Esophagus (tissue), 2 donors: ENCODE measurements around the gene EMC1. TPM values are rescaled to one million over a fixed set of nuclear protein-coding genes. Genes with fewer than 3 reads are reported as not detected.
"Not testable (repeated sequence)": the region's sequence is repeated elsewhere in the genome, so short reads cannot be mapped to it uniquely, and the experiment has no call there.

Experiments
- H3K27ac ChIP-seq, 2 donors: one replicate each; pipeline ENCODE4 v1.5.1; 2013; ENCODE audit warnings: low read depth in 2 of 2, mild to moderate bottlenecking in 2 of 2, inconsistent platforms in 1 of 2, low read length in 1 of 2, moderate library complexity in 1 of 2
- H3K27me3 ChIP-seq, 2 donors: one replicate each; pipeline ENCODE4 v1.6.1; 2013; ENCODE audit warnings: low read length in 2 of 2, control low read depth in 1 of 2, mild to moderate bottlenecking in 1 of 2; ENCODE audit not compliant: insufficient read depth in 2 of 2, control insufficient read depth in 1 of 2
- H3K36me3 ChIP-seq, 2 donors: one replicate each; pipeline ENCODE4 v1.6.1; 2013; ENCODE audit warnings: low read length in 1 of 2; ENCODE audit not compliant: control insufficient read depth in 2 of 2, insufficient read depth in 2 of 2
- H3K4me1 ChIP-seq, 2 donors: one replicate each; pipeline ENCODE4 v1.6.1; 2013; ENCODE audit warnings: low read length in 1 of 2; ENCODE audit not compliant: control insufficient read depth in 2 of 2, insufficient read depth in 2 of 2
- H3K4me3 ChIP-seq, 2 donors: one replicate each; pipeline ENCODE4 v1.5.1; 2013; ENCODE audit warnings: low read length in 2 of 2, mild to moderate bottlenecking in 2 of 2, low read depth in 1 of 2, moderate library complexity in 1 of 2
- H3K9me3 ChIP-seq, 2 donors: one replicate each; pipeline ENCODE4 v1.6.1; 2013; ENCODE audit warnings: mild to moderate bottlenecking in 2 of 2, low read depth in 1 of 2, low read length in 1 of 2, moderate library complexity in 1 of 2; ENCODE audit not compliant: control insufficient read depth in 2 of 2, insufficient read depth in 1 of 2
- WGBS, 2 donors: extraction: QIAGEN DNeasy Blood & Tissue Kit; methylation state at CpG; one replicate each; pipeline ENCODE4 v1.1.7; 2013; 5-methylcytosine and 5-hydroxymethylcytosine counted together
- polyA plus RNA-seq, 2 donors: library from polyadenylated mRNA; stranded (reverse); fragments of 200-250 nt; gene quantifications; one replicate each; pipeline ENCODE4 v1.2.3, GENCODE V29; 2013
- donor health status: healthy with polysubstance abuse.
- donor health status: Bipolar disorder and iron deficiency.

The EMC1 gene
- polyA plus RNA-seq, 2 donors: 9.4 to 11.3 TPM

GRCh38 chr1:19240673-19241538 lies 10.4 kb downstream of the EMC1 start:
- peak overlapping the region in 1 of 2 donors; percentile 26 for H3K27ac ChIP-seq
- no peaks in the 10 kb centered on the region for H3K27me3 ChIP-seq
- H3K9me3 ChIP-seq: no peaks in the 10 kb centered on the region
- WGBS, 2 donors: 63 to 64% methylated on average over 7 of the region's 7 CpGs
- H3K36me3 ChIP-seq: peaks cover 29 to 47% of the 10 kb centered on the region in 2 donors
- H3K4me1 ChIP-seq: no peaks in the 10 kb centered on the region
- no peak overlapping the region for H3K4me3 ChIP-seq

- Histone ChIP-seq H3K27me3 (no peaks in the 10 kb centered on the region), H3K27ac (no peak overlapping the region), H3K4me3 (no peak overlapping the region), H3K36me3 (peaks cover 31 to 45% of the 10 kb centered on the region in 2 donors), H3K9me3 (no peaks in the 10 kb centered on the region), H3K4me1 (no peaks in the 10 kb centered on the region)
- WGBS, 2 donors: 89% methylated on average over 7 of the region's 7 CpGs
These were observed 11.4 kb downstream of the EMC1 start for GRCh38 chr1:19239876-19240275.

DNA sequence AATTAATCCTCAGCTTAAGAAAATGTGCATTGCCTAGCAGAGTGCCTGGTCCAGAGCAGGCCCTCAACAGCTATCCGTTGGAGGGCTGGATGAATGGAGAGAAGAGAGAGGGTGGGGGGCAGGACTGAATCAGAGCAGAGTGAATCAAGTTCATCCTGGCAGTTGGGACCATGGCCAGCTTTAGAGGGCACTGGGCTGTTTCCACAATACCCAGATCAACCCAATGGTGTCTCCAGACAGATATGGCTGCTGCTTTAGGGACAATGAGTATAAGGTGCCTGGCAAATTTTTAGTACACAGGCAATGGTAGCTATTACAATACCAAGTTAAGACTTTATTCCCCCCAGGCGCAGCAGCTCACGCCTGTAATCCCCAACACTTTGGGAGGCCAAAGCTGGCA lies 17.1 kb downstream of the EMC1 start:
- Histone ChIP-seq H3K36me3 (peaks cover 34 to 48% of the 10 kb centered on the region in 2 donors), H3K27ac (no peak overlapping the region), H3K9me3 (no peaks in the 10 kb centered on the region), H3K4me1 (no peaks in the 10 kb centered on the region), H3K4me3 (no peak overlapping the region), H3K27me3 (no peaks in the 10 kb centered on the region)
- 91 to 94% methylated on average over 3 of the region's 3 CpGs for WGBS, 2 donors

DNA sequence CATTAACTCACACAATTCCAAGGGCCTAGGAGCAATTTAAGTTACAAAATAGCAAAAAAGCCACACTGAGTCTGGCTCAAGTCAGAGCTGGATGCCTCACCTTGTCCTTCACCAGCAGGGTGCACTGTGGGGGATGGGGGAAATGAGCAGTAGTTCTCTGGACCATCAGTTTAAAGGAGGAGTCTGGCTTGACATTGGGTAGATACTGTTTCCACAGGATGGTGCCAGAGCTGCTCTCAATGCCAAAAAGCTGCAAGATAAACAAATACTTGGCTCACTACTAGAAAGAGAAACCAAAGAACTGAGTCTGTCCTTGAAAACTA lies 18.8 kb downstream of the EMC1 start:
- Histone ChIP-seq H3K27me3 (no peaks in the 10 kb centered on the region), H3K9me3 (no peaks in the 10 kb centered on the region), H3K4me1 (no peaks in the 10 kb centered on the region), H3K36me3 (peaks cover 35 to 36% of the 10 kb centered on the region in 2 donors), H3K4me3 (no peak overlapping the region), H3K27ac (no peak overlapping the region)

DNA sequence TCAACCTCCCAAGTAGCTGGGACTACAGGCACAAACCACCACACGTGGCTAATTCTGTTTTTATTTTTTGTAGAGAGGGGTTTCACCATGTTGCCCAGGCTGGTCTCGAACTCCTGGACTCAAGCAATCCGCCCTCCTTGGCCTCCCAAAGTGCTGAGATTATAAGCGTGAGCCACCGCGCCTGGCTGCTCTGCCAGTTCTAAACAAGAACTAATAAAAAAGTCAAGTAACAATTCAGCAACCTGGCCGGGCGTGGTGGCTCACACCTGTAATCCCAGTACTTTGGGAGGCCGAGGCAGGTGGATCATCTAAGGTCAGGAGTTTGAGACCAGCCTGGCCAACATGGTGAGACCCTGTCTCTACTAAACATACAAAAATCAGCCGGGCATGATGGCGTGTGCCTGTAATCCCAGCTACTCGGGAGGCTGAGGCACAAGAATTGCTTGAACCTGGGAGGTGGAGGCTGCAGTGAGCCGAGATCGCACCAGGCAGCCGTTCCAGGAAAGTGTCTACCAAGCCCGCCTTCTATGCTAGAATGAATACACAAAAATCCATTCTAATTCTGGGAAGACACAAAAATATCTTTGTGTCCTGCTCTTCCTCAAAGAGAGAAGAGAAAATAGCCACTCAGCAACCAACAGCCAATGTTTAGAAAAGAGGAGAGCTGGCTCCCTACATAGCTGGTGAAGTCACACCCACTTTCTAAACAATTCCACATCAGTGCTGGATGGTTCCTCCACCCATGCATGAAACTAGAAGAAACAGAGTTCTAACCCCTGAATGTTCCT lies 19.4 kb downstream of the EMC1 start:
- not testable (repeated sequence) for H3K9me3 ChIP-seq, H3K4me1 ChIP-seq, H3K4me3 ChIP-seq, H3K27ac ChIP-seq, H3K27me3 ChIP-seq
- WGBS, 2 donors: 89 to 90% methylated on average over 16 of the region's 16 CpGs
- H3K36me3 ChIP-seq: peaks cover 29 to 36% of the 10 kb centered on the region in 2 donors

- 89 to 90% methylated on average over 6 of the region's 6 CpGs for WGBS, 2 donors
- H3K4me3 ChIP-seq: no peak overlapping the region
- H3K36me3 ChIP-seq: peaks cover 26 to 40% of the 10 kb centered on the region in 2 donors
- no peaks in the 10 kb centered on the region for H3K4me1 ChIP-seq
- no peaks in the 10 kb centered on the region for H3K9me3 ChIP-seq
- no peak overlapping the region for H3K27ac ChIP-seq
- no peaks in the 10 kb centered on the region for H3K27me3 ChIP-seq
These were observed 21.4 kb downstream of the EMC1 start for GRCh38 chr1:19229828-19230325.

- Histone ChIP-seq H3K36me3 (peaks cover 29 to 43% of the 10 kb centered on the region in 2 donors), H3K9me3 (no peaks in the 10 kb centered on the region), H3K27ac (no peak overlapping the region), H3K4me3 (no peak overlapping the region), H3K27me3 (no peaks in the 10 kb centered on the region), H3K4me1 (no peaks in the 10 kb centered on the region)
- 54 to 71% methylated on average over 3 of the region's 3 CpGs for WGBS, 2 donors
These were observed 22.1 kb downstream of the EMC1 start for GRCh38 chr1:19229229-19229628.

- 85 to 89% methylated on average over 15 of the region's 15 CpGs for WGBS, 2 donors
- Histone ChIP-seq H3K27me3 (no peaks in the 10 kb centered on the region), H3K27ac (no peak overlapping the region), H3K4me1 (no peaks in the 10 kb centered on the region), H3K36me3 (peaks cover 14 to 47% of the 10 kb centered on the region in 2 donors), H3K4me3 (no peak overlapping the region), H3K9me3 (no peaks in the 10 kb centered on the region)
These were observed 28.1 kb downstream of the EMC1 start for GRCh38 chr1:19222979-19223824.

DNA sequence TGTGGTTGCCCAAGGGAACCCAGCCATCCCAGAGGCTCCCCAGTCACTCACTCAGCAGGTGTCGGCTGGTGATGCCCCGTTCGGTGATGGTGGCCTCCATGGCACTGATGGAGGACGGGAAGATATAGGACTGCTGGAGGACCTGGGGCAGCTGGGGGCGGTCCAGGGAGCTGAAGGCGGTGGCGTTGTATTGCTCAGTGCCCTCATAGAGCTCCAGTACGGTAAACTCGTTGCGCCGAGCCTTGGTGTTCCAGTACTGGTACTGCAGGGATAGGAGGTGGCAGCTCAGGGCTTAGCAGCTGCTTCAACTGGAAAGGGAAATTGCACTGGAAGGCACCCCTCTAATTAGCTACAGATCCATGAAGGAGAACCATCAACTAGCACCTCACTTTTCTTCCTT lies 28.8 kb downstream of the EMC1 start:
- Histone ChIP-seq H3K4me3 (no peak overlapping the region), H3K4me1 (no peaks in the 10 kb centered on the region), H3K36me3 (peaks cover 14 to 47% of the 10 kb centered on the region in 2 donors), H3K9me3 (no peaks in the 10 kb centered on the region), H3K27ac (no peak overlapping the region), H3K27me3 (no peaks in the 10 kb centered on the region)
- 96% methylated on average over 11 of the region's 11 CpGs for WGBS, 2 donors
